ENCODE data around the gene PKN1.

- TF ChIP-seq POLR2A (IDR thresholded peaks at IDR 0.05), result no peak
- no peak for TF ChIP-seq CTCF (IDR thresholded peaks at IDR 0.05)
- no peak for TF ChIP-seq EP300 (IDR thresholded peaks at IDR 0.05)
Observed at GRCh38 chr19:14439014-14439413, 5.9 kb downstream of the PKN1 start.

Measured in tibial nerve (tissue), 4 donors.